HG02870 (cell line): Measurements from ENCODE around the gene CAMSAP1.
"Not testable (repeated sequence)": the region's sequence is repeated elsewhere in the genome, so short reads cannot be mapped to it uniquely, and the experiment has no call there.

Source experiments
- ATAC-seq: cut with Tn5 transposase; IDR thresholded peaks from one replicate; pipeline ENCODE4 v1.9.1; 2021; ENCODE audit warnings: mild to moderate bottlenecking, moderate library complexity; ENCODE audit not compliant: unreplicated experiment

Gene CAMSAP1, protein sequence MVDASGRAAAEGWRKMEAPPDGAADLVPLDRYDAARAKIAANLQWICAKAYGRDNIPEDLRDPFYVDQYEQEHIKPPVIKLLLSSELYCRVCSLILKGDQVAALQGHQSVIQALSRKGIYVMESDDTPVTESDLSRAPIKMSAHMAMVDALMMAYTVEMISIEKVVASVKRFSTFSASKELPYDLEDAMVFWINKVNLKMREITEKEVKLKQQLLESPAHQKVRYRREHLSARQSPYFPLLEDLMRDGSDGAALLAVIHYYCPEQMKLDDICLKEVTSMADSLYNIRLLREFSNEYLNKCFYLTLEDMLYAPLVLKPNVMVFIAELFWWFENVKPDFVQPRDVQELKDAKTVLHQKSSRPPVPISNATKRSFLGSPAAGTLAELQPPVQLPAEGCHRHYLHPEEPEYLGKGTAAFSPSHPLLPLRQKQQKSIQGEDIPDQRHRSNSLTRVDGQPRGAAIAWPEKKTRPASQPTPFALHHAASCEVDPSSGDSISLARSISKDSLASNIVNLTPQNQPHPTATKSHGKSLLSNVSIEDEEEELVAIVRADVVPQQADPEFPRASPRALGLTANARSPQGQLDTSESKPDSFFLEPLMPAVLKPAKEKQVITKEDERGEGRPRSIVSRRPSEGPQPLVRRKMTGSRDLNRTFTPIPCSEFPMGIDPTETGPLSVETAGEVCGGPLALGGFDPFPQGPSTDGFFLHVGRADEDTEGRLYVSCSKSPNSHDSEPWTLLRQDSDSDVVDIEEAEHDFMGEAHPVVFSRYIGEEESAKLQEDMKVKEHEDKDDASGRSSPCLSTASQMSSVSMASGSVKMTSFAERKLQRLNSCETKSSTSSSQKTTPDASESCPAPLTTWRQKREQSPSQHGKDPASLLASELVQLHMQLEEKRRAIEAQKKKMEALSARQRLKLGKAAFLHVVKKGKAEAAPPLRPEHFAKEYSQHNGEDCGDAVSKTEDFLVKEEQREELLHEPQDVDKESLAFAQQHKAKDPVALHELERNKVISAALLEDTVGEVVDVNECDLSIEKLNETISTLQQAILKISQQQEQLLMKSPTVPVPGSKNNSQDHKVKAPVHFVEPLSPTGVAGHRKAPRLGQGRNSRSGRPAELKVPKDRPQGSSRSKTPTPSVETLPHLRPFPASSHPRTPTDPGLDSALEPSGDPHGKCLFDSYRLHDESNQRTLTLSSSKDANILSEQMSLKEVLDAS (N-terminal part only)

GRCh38 chr9:135907431-135908092 lies at the start of gene CAMSAP1:
Gene CAMSAP1 (minus strand): TSS chr9:135907546. CDS start chr9:135907159, 387 bp downstream.
- ATAC-seq, result peak; percentile 82

DNA sequence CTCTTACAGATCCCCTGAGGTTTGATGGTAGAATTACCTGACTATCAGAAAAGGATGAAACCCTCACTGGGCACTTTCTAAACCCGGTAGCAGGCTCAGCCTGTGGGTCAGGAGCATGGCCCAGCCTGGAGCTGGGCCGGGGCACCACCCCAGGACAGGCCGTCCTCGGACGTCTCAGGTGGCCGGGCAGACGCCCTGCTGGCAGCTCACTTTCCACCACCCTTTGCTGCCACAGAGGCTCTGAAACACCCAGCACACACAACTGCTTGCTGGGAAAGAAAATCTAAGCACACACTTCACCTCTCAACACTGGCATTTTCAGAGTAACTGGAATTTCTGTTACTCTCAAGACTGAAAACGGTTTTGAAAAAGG lies 49.4 kb upstream of the CAMSAP1 start:
- ATAC-seq, result no peak

GRCh38 chr9:135955934-135956801 lies 48.8 kb upstream of the CAMSAP1 start:
- ATAC-seq, result no peak

DNA sequence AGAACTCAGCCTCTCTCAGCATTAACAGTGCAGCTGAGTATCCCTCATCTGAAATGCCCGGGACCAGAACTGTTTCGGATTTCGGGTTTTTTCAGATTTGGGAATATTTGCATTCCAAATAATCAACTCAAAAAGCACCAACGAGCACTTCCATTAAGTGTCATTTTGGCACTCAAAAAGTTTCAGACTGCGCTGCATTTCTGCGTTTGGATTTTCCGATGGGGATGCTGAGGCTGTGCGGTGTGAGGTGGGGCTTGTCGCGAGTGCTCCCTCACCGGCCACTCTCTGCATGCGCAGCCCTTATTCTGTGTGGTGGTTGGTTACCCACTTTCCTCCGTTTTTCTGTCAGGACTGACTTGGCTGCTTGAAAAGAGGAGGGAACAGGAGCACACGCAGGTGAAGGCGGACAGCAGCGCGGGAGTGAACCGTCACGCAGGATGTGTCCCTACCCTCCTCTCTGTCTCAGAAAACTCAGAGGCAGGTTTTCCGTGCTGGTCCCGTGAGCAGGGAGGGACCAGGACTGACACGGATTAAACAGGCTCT lies 45.4 kb upstream of the CAMSAP1 start:
- no peak for ATAC-seq

GRCh38 chr9:135951889-135952663 lies 44.7 kb upstream of the CAMSAP1 start:
- ATAC-seq, result no peak

GRCh38 chr9:135951310-135951709 lies 44.0 kb upstream of the CAMSAP1 start:
- not testable (repeated sequence) for ATAC-seq

DNA sequence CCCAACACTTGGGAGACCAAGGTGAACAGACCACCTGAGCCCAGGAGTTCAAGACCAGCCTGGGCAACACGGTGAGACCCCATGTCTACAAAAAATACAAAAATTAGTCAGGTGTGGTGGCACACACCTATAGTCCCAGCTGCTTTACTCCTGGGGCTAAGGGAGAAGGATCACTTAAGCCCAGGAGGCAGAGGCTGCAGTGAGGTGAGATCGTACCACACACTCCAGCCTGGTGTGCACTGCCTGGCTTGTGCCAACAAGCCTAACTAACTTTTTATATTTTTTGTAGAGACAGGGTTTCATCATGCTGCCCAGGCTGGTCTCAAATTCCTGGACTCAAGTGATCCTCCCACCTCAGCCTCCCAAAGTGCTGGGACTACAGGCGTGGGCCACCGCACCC lies 43.5 kb upstream of the CAMSAP1 start:
- not testable (repeated sequence) for ATAC-seq

DNA sequence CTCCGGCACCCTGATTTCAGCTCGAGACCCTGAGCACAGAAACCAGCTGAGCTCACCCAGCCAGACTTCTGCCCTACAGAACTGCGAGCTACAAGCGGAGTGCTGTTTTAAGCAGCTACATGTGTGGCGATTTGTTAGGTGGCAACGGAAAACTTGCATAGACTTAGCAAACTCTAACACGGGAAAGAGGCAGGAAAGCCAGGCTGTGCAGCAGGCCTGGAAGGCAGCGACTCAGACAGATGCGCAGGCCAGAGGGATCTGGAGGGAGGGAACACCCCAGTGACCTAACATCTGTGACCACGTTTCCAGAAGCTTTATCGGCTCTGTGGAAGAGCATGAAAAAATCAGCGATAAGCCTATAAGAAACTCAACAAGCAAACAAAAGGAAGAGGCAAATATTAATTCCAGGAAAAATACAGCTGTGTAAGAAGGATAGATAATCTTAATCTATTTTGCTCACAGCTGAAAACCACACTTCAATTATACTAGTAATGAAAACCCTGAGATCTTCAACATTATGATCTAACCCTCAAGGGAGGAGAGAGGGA lies 42.9 kb upstream of the CAMSAP1 start:
- ATAC-seq, result no peak

DNA sequence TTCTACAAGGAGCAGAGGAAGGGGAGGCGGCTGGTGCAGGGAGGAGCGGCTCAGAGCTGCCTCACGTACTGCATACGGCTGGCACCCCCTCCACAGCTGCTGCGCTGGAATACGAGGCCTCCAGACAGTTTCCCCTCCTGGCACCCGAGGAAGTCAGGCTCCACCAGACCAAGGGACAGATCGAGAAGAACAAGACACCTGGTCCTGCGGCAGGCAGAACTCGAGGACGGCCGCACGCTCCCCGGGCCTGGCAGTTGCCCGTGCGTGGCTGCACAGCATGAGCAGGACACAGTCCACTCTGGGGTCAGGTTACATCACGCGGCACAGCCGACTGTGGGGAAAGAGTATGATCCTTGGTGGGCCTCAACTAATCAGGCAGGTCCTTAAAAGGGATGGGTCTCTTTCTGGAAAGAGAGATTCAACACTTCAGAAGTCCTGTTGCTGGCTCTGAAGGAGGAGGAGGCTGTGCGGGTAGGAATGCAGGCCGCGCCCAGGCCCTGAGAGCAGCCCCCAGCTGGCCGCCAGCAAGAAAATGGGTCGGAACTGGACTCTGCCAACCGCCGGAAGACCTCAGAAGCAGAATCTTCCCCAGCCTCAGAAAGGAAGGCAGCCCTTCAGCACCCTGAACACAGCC lies 42.3 kb upstream of the CAMSAP1 start:
- no peak for ATAC-seq

- ATAC-seq, result no peak
Measured at GRCh38 chr9:135948968-135949367, 41.6 kb upstream of the CAMSAP1 start.

DNA sequence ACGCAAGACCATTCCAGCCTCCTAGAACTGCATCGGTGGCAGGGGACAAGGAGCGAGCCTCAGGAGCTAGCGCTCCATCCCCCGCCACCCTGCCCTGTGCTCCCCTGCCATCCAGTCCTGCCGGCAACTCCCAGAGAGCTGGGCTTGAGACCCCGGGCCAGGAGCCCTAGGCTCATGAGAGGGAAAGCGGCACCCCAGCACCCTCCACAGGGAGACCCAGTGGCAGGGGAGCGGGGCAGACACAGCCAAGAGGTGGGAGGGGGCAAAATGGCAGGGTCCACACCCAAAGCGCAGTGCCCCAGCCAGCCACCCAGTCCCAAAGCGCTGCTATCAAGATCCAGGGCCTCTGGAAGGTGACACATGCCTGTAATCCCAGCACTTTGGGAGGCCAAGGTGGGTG lies 41.1 kb upstream of the CAMSAP1 start:
- no peak for ATAC-seq

GRCh38 chr9:135947582-135947981 lies 40.2 kb upstream of the CAMSAP1 start:
- ATAC-seq, result no peak

- not testable (repeated sequence) for ATAC-seq
Measured at GRCh38 chr9:135947105-135947504, 39.8 kb upstream of the CAMSAP1 start.

- ATAC-seq, result no peak
Measured at GRCh38 chr9:135946392-135946994, 39.1 kb upstream of the CAMSAP1 start.

GRCh38 chr9:135945969-135946368 lies 38.6 kb upstream of the CAMSAP1 start:
- ATAC-seq, result no peak

GRCh38 chr9:135944444-135945252 lies 37.3 kb upstream of the CAMSAP1 start:
- no peak for ATAC-seq

DNA sequence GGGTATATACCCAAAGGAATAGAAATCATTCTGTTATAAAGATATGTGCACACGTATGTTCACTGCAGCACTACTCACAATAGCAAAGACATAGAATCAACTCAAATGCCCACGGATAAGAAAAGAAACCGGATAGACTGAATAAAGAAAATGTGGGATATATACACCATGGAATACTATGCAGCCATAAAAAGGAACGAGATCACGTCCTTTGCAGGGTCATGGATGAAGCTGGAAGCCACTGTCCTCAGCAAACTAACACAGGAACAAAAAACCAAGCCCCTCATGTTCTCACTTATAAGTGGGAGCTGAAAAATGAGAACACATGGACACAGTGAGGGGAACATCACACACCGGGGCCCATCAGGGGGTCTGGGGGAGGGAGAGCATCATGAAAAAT lies 36.3 kb upstream of the CAMSAP1 start:
- not testable (repeated sequence) for ATAC-seq
